Activated CD8-positive, alpha-beta T cell treated with anti-CD3 and anti-CD28 coated beads for 36 hours (primary cell): ENCODE measurements around the gene CD4. TPM values are rescaled to one million over a fixed set of nuclear protein-coding genes. Genes with fewer than 3 reads are reported as not detected.

ENCODE experiments used
- ATAC-seq: fragments of 200-7000 bp; cut with Tn5 transposase; one replicate; pipeline ENCODE4 v1.10.0; 2021; ENCODE audit warnings: mild to moderate bottlenecking, moderate library complexity
- CTCF ChIA-PET: fragments of 350-600 bp; sonication (Branson Sonifier 250); formaldehyde crosslinking; loops from one replicate; lab custom pipeline; 2021; ENCODE audit warnings: antibody characterized with exemption; lab: Charles Lee
- POLR2A ChIA-PET: fragments of 350-600 bp; sonication (Branson Sonifier 250); formaldehyde crosslinking; loops from one replicate; lab custom pipeline; 2021; ENCODE audit warnings: antibody characterized with exemption; lab: Charles Lee
- DNase-seq: peaks from one replicate; pipeline ENCODE4 v3.0.0-alpha.2; 2020
- H3K27ac Mint-ChIP-seq: one replicate; pipeline ENCODE4 v1.8.0; 2021; ENCODE audit warnings: mild to moderate bottlenecking, mixed read lengths
- H3K27me3 Mint-ChIP-seq: one replicate; pipeline ENCODE4 v1.8.0; 2021; ENCODE audit warnings: mixed read lengths
- H3K36me3 Mint-ChIP-seq: one replicate; pipeline ENCODE4 v1.8.0; 2021; ENCODE audit warnings: low read depth, mixed read lengths
- H3K4me1 Mint-ChIP-seq: one replicate; pipeline ENCODE4 v1.8.0; 2021; ENCODE audit warnings: low read depth, mixed read lengths
- H3K4me3 Mint-ChIP-seq: one replicate; pipeline ENCODE4 v1.8.0; 2021; ENCODE audit warnings: mild to moderate bottlenecking, moderate library complexity, mixed read lengths
- H3K9me3 Mint-ChIP-seq: one replicate; pipeline ENCODE4 v1.8.0; 2021; ENCODE audit warnings: mixed read lengths
- CTCF ChIP-seq: fragments of 200-600 bp; IDR thresholded peaks from one replicate; pipeline ENCODE4 v1.8.0; 2022; ENCODE audit warnings: antibody characterized with exemption, mild to moderate bottlenecking
- intact Hi-C: fragments of 100-400 bp; cut with micrococcal nuclease; formaldehyde crosslinking; loops from one replicate; pipeline ENCODE4 v1.10.0; 2022
- total RNA-seq, 2 experiments: library from RNA; stranded (reverse); gene quantifications; one replicate each; pipeline ENCODE4 v1.2.3, GENCODE V29; 2021

CD4 gene
- total RNA-seq, 2 experiments from 2014 or later, result 11.1 to 14.1 TPM

DNA sequence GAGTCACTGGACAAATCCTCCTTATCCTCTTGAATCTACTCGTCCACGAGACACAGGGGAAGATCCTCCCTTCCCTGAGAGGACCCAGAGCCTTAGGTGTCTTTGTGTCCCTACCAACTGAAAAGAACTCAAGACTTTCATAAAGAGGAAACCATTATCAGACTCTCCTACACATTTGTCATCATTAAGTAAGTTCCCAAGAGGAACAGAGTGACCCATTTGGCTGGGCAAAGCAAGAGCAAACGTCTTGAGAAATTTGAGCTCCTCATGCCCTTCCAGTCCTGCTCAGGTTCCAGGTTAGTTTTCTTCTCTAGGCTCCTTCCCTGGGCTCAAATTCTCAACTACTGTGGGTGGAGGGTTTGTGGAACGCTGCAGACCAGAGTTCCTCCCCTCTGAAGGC is 42.1 kb upstream of the CD4 start:
- no peak for DNase-seq
- Mint-ChIP-seq H3K4me3 (no peak overlapping the region), H3K27me3 (no peaks in the 10 kb centered on the region), H3K9me3 (peaks cover 6% of the 10 kb centered on the region), H3K36me3 (peaks cover 56% of the 10 kb centered on the region), H3K4me1 (peaks cover 45% of the 10 kb centered on the region), H3K27ac (peak overlapping the region; percentile 58)
- intact Hi-C loops, result no loop called here
- no peak for ATAC-seq
- no peak for TF ChIP-seq CTCF
- CTCF ChIA-PET, result interaction anchor here (1.0 to 1.4 kb wide), 2 partner anchors 86 to 88 kb away, joined by 3 to 6 read pairs; no protein-coding TSS in a partner anchor
- POLR2A ChIA-PET, result interaction anchor here (0.6 to 1.0 kb wide), 2 partner anchors 10 to 78 kb away, joined by 3 read pairs; no protein-coding TSS in a partner anchor

DNA sequence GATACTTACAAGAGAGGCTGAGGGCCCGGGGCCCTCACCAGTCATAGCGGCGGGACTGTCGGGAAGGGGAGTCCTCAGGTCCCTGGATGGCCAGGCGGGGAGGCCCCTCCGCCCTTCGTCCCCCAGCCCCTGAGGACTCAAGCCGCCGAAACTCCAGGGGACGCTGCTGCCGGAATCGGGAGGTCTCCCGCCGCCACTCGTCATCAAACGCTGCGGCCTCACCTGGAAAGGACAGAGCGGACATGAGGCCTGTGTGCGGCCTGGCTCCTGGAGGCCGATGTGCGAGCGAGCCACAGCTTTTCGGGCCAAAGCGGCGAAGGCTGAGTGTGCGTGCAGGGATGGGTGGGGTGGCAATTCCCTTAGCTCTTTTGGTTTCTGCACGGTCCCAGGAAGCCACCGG is 40.6 kb upstream of the CD4 start:
- ATAC-seq (no peak), DNase-seq (no peak)
- peaks cover 55% of the 10 kb centered on the region for H3K36me3 Mint-ChIP-seq
- H3K27me3 Mint-ChIP-seq, result no peaks in the 10 kb centered on the region
- H3K27ac Mint-ChIP-seq, result no peak overlapping the region
- H3K4me1 Mint-ChIP-seq, result peaks cover 35% of the 10 kb centered on the region
- no peak overlapping the region for H3K4me3 Mint-ChIP-seq
- intact Hi-C loops, result no loop called here
- ChIA-PET POLR2A (interaction anchor here (1.0 kb wide), 1 partner anchor 18 kb away, joined by 3 read pairs; the partner anchor contains the start of gene PTMS), CTCF (interaction anchor here (16.4 kb wide), 1 partner anchor 80 kb away, joined by 341 read pairs; the partner anchor contains the start of genes GPR162 and P3H3)
- H3K9me3 Mint-ChIP-seq, result peaks cover 2% of the 10 kb centered on the region
- no peak for TF ChIP-seq CTCF

DNA sequence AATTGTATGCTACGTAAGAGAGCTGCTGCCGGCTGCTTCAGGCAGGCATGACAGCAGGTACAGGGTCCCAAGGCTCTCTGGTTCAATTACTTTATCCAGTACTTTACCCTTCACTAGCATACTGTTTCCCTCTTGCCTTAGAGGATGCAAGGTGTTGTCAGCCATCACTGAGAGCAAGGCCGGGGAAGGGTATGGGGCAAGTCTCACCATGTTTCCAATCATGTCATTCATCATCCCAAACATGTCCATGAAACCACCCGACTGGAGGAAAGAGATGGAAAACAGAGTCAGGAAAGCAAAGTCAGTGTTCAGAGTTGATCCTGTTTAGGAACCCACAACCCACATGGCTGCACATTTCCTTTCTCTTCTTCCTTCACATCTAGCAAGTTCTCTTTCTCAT is 38.8 kb upstream of the CD4 start:
- no peak for ATAC-seq
- TF ChIP-seq CTCF, result no peak
- no peak for DNase-seq
- H3K4me1 Mint-ChIP-seq, result peaks cover 29% of the 10 kb centered on the region
- no peaks in the 10 kb centered on the region for H3K27me3 Mint-ChIP-seq
- H3K9me3 Mint-ChIP-seq, result no peaks in the 10 kb centered on the region
- H3K4me3 Mint-ChIP-seq, result no peak overlapping the region
- H3K27ac Mint-ChIP-seq, result no peak overlapping the region
- CTCF ChIA-PET, result interaction anchor here (5.5 to 16.4 kb wide), 2 partner anchors 30 to 78 kb away, joined by 117 to 341 read pairs; partner anchors contain the start of genes GPR162 and P3H3
- peaks cover 45% of the 10 kb centered on the region for H3K36me3 Mint-ChIP-seq
- POLR2A ChIA-PET, result interaction anchor here (0.6 kb wide), 1 partner anchor 74 kb away, joined by 3 read pairs; no protein-coding TSS in a partner anchor
- intact Hi-C loops, result loop anchor here (5.0 kb wide), 1 partner anchor 77 kb away; the partner anchor contains the start of gene P3H3

DNA sequence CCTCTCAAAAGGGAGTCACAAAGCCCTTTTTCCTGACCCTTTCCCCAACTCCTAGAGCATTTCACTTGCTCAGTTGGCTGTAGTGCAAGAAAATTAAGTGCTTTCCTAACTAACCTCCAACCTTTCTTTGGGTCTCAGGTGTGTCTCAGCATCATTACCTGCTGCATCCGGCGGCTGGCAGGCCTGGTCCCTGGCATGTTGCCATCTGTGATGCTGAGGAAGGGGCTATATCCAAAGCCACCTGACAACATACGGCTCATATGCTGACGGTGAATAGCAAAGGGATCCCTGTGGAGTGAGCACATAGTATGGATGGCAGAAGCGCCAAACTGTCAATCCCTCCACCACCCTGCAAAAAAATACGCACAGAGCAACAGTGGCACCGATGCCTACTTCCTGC is 37.6 kb upstream of the CD4 start:
- H3K36me3 Mint-ChIP-seq, result peaks cover 35% of the 10 kb centered on the region
- no peak for DNase-seq
- peaks cover 20% of the 10 kb centered on the region for H3K4me1 Mint-ChIP-seq
- ATAC-seq, result no peak
- H3K27me3 Mint-ChIP-seq, result no peaks in the 10 kb centered on the region
- TF ChIP-seq CTCF, result no peak
- POLR2A ChIA-PET, result interaction anchor here (0.6 to 5.1 kb wide), 17 partner anchors 11 to 217 kb away, joined by 3 to 31 read pairs (median 8); partner anchors contain the start of genes C12orf57, CD4, CDCA3 and COPS7A
- intact Hi-C loops, result loop anchor here (5.0 kb wide), 1 partner anchor 76 kb away; the partner anchor contains the start of gene P3H3
- CTCF ChIA-PET, result interaction anchor here (0.9 to 16.4 kb wide), 12 partner anchors 8 to 132 kb away, joined by 3 to 341 read pairs (median 26); partner anchors contain the start of genes CDCA3, COPS7A, GPR162 and LAG3
- peak overlapping the region; percentile 91 for H3K4me3 Mint-ChIP-seq
- peak overlapping the region; percentile 99 for H3K27ac Mint-ChIP-seq
- no peaks in the 10 kb centered on the region for H3K9me3 Mint-ChIP-seq
